GM23338 (cell line): Measurements from ENCODE around the gene ZNF217.
A peak's percentile ranks its signal among the peaks of the same experiment; 100 is the strongest.

Source experiments
- EZH2 ChIP-seq: fragments of 200-600 bp; sonication (generic); IDR thresholded peaks from one replicate; pipeline ENCODE4 v1.8.0; 2017; ENCODE audit warnings: antibody characterized with exemption, mild to moderate bottlenecking, low read depth; ENCODE audit not compliant: unreplicated experiment
- EZH2phosphoT487 ChIP-seq: fragments of 200-600 bp; sonication (generic); IDR thresholded peaks from one replicate; pipeline ENCODE4 v1.8.1; 2018; ENCODE audit warnings: antibody characterized with exemption; ENCODE audit not compliant: unreplicated experiment
- ZNF331 ChIP-seq: fragments of 250-450 bp; sonication (Bioruptor Pico); IDR thresholded peaks from 2 replicates; pipeline ENCODE4 v1.5.0; 2020; ENCODE audit warnings: low read depth, mild to moderate bottlenecking, moderate library complexity
- TF ChIP-seq, protein P1 (sequence below): IDR thresholded peaks from one replicate; pipeline ENCODE4 v1.6.1; 2018; ENCODE audit warnings: antibody characterized with exemption; ENCODE audit not compliant: unreplicated experiment
- TF ChIP-seq, protein P2 (sequence below), 2 experiments: fragments of 200-600 bp in 1 of 2; sonication (generic) in 1 of 2; conservative IDR thresholded peaks; 2 replicates each; pipeline versions ENCODE4 v1.5.1 to v1.6.1; 2016 to 2017; ENCODE audit warnings: antibody characterized with exemption in 2 of 2, low read depth in 2 of 2, mild to moderate bottlenecking in 2 of 2, moderate library complexity in 1 of 2

DNA sequence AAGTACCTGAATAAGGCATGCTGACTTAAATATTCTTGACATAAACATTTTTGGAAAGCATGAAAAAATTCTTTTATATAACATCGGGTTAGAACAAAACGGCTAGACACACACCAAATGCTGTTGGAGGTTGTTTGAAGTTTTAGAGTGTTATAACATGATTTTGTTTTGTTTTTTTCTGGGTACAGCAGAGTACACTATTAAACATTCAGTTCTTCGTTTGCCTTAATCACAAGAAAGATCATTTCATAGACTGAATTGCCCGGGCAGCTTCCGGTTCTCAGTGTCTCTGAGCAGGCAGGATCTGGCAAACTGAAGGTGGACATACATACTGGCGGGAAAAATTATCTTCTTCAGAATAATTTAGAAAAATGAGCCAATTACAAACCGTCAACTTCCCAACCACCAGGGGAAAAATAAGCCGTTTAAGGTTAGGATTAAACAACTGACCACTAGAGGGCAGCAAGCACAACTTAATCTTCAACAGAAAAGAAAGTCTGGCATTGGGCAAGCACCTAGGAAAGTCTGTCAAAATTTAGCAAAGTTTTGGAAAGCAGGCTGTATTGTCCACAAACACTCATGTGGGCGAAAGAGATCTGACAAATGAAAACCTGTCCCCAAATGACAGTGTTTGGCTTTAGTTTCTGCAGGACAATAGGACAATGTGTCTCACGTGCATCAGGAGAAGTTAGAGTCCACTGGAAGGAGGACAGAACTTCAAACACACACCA lies 15.0 kb downstream of the ZNF217 start:
- TF ChIP-seq, protein P1, sequence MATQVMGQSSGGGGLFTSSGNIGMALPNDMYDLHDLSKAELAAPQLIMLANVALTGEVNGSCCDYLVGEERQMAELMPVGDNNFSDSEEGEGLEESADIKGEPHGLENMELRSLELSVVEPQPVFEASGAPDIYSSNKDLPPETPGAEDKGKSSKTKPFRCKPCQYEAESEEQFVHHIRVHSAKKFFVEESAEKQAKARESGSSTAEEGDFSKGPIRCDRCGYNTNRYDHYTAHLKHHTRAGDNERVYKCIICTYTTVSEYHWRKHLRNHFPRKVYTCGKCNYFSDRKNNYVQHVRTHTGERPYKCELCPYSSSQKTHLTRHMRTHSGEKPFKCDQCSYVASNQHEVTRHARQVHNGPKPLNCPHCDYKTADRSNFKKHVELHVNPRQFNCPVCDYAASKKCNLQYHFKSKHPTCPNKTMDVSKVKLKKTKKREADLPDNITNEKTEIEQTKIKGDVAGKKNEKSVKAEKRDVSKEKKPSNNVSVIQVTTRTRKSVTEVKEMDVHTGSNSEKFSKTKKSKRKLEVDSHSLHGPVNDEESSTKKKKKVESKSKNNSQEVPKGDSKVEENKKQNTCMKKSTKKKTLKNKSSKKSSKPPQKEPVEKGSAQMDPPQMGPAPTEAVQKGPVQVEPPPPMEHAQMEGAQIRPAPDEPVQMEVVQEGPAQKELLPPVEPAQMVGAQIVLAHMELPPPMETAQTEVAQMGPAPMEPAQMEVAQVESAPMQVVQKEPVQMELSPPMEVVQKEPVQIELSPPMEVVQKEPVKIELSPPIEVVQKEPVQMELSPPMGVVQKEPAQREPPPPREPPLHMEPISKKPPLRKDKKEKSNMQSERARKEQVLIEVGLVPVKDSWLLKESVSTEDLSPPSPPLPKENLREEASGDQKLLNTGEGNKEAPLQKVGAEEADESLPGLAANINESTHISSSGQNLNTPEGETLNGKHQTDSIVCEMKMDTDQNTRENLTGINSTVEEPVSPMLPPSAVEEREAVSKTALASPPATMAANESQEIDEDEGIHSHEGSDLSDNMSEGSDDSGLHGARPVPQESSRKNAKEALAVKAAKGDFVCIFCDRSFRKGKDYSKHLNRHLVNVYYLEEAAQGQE, result no peak
- TF ChIP-seq ZNF331 (CRISPR knock-in tag) (no peak), EZH2 (no peak), EZH2phosphoT487 (no peak)
- TF ChIP-seq, protein P2, sequence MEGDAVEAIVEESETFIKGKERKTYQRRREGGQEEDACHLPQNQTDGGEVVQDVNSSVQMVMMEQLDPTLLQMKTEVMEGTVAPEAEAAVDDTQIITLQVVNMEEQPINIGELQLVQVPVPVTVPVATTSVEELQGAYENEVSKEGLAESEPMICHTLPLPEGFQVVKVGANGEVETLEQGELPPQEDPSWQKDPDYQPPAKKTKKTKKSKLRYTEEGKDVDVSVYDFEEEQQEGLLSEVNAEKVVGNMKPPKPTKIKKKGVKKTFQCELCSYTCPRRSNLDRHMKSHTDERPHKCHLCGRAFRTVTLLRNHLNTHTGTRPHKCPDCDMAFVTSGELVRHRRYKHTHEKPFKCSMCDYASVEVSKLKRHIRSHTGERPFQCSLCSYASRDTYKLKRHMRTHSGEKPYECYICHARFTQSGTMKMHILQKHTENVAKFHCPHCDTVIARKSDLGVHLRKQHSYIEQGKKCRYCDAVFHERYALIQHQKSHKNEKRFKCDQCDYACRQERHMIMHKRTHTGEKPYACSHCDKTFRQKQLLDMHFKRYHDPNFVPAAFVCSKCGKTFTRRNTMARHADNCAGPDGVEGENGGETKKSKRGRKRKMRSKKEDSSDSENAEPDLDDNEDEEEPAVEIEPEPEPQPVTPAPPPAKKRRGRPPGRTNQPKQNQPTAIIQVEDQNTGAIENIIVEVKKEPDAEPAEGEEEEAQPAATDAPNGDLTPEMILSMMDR (conservative IDR thresholded peaks at IDR 0.05; ENCODE audit: low read depth in 2 of 2), result peak; percentile 76 to 96
